BJ (cell line): Measurements from ENCODE around the gene ATXN7L2. TPM values are rescaled to one million over a fixed set of nuclear protein-coding genes. Genes with fewer than 3 reads are reported as not detected.

Experiments
- CTCF ChIA-PET: fragments of 350-600 bp; formaldehyde crosslinking; extraction: SDS; loops from one replicate; lab custom pipeline; 2021; ENCODE audit warnings: antibody characterized with exemption, inconsistent platforms; lab: Yijun Ruan, JAX
- POLR2A ChIA-PET: fragments of 300-600 bp; sonication (Branson Sonifier 250); formaldehyde crosslinking; extraction: SDS; loops from one replicate; lab custom pipeline; 2021; ENCODE audit warnings: antibody characterized with exemption; lab: Charles Lee
- DNase-seq: peaks from one replicate; pipeline ENCODE4 v3.0.0-alpha.2; 2011; ENCODE audit warnings: low read depth
- H3K27me3 ChIP-seq: 2 replicates; pipeline ENCODE4 v1.6.0; 2011; ENCODE audit warnings: low read length; ENCODE audit not compliant: control insufficient read depth, insufficient read depth
- H3K36me3 ChIP-seq: 2 replicates; pipeline ENCODE4 v1.5.1; 2011; ENCODE audit warnings: low read length; ENCODE audit not compliant: control insufficient read depth, insufficient read depth
- H3K4me3 ChIP-seq: 2 replicates; pipeline ENCODE4 v1.5.1; 2011; ENCODE audit warnings: low read depth, mild to moderate bottlenecking, control low read depth, low read length
- CTCF ChIP-seq: IDR thresholded peaks from 2 replicates; pipeline ENCODE4 v1.5.1; 2011; ENCODE audit warnings: low read depth, mild to moderate bottlenecking, control low read depth, inconsistent platforms, low read length, moderate library complexity; ENCODE audit not compliant: insufficient read depth
- polyA plus RNA-seq: library from polyadenylated mRNA; depleted of rRNA; stranded (reverse); fragments of >200 nt; gene quantifications from 2 replicates; pipeline ENCODE4 v1.2.3, GENCODE V29; 2011

The ATXN7L2 gene
- polyA plus RNA-seq, 1 experiment: 8.7 TPM

- DNase-seq: no peak
- ChIA-PET CTCF (interaction anchor here (0.6 to 32.2 kb wide), 4 partner anchors 11 to 242 kb away, joined by 3 to 1371 read pairs (median 4); partner anchors contain the start of gene GPR61), POLR2A (no interaction called here)
- Histone ChIP-seq H3K4me3 (no peak overlapping the region), H3K36me3 (peaks cover 21% of the 10 kb centered on the region), H3K27me3 (no peaks in the 10 kb centered on the region)
- no peak for TF ChIP-seq CTCF
Measured at GRCh38 chr1:109495738-109496137, 12.0 kb downstream of the ATXN7L2 start.

GRCh38 chr1:109497449-109498160 is 13.9 kb downstream of the ATXN7L2 start:
- Histone ChIP-seq H3K27me3 (no peaks in the 10 kb centered on the region), H3K36me3 (peaks cover 12% of the 10 kb centered on the region), H3K4me3 (no peak overlapping the region)
- ChIA-PET POLR2A (interaction anchor here (0.6 kb wide), 1 partner anchor 10 kb away, joined by 3 read pairs; no protein-coding TSS in a partner anchor), CTCF (interaction anchor here (0.8 to 32.2 kb wide), 14 partner anchors 7 to 488 kb away, joined by 3 to 1371 read pairs (median 4); partner anchors contain the start of genes AHCYL1, AMIGO1, ATXN7L2 and GPR61)
- DNase-seq: no peak
- TF ChIP-seq CTCF: no peak

DNA sequence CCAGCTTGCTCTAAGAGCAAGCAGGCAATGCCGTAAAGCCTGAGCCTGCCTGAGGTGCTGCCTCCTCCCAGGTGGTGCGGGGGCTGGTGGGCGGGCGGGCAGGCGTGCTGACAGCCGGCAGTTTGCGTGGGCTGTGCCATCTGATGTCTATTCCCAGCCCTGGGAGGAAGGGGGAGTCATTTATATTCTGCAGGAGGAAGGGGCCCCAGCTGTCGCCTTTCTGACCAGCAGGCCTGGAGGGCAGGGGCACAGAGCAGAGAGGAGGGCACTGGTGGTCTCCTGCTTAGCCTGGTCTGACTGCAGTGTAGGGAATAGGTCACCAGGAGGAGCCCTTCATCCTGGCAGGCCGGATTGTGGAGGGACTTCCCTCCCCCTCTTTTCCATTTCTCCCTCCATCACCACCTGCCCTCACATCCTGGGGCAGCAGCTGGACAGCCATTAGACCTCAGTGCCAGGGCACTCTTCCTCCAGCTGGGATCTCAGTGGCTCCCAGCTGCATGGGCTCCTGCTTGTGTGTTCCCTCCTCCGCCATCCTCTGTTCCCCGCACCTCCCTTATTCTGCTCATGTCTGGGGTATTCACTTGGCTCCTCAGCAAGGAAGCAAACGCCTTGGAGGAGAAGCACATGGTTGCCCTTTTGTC is 14.6 kb downstream of the ATXN7L2 start:
- ChIA-PET CTCF (interaction anchor here (0.6 to 32.2 kb wide), 19 partner anchors 7 to 487 kb away, joined by 3 to 1371 read pairs (median 4); partner anchors contain the start of genes AHCYL1, AMIGO1, ATXN7L2 and GPR61), POLR2A (no interaction called here)
- Histone ChIP-seq H3K4me3 (no peak overlapping the region), H3K27me3 (no peaks in the 10 kb centered on the region), H3K36me3 (peaks cover 12% of the 10 kb centered on the region)
- no peak for DNase-seq
- peak; percentile 73 for TF ChIP-seq CTCF

DNA sequence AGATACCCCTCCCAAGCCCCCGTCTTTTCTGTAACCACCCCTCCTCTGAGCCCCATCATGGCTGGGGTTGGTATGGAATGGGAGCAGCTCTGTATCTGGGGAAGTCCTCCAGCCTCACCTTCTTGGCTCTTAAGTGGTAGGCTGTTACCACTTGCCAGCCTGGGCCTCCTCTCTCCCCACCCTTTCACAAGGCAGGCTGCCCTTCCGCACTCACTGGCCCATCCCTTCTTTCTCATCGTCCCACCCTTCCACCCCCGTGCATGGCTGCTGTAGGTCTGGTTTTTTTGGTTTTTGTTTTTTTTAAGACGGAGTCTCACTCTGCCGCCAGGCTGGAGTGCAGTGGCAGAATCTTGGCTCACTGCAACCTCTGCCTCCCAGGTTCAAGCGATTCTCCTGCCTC is 15.4 kb downstream of the ATXN7L2 start:
- ChIA-PET CTCF (interaction anchor here (0.6 to 32.2 kb wide), 20 partner anchors 8 to 275 kb away, joined by 3 to 1371 read pairs (median 6); partner anchors contain the start of genes AMIGO1, ATXN7L2, GNAI3 and GPR61), POLR2A (interaction anchor here (0.7 kb wide), 1 partner anchor 34 kb away, joined by 3 read pairs; no protein-coding TSS in a partner anchor)
- H3K36me3 ChIP-seq: peaks cover 12% of the 10 kb centered on the region
- no peak for TF ChIP-seq CTCF
- H3K27me3 ChIP-seq: no peaks in the 10 kb centered on the region
- H3K4me3 ChIP-seq: no peak overlapping the region
- no peak for DNase-seq
